Vagina (tissue), 2 donors: Measurements from ENCODE around the gene SMG7. TPM values are rescaled to one million over a fixed set of nuclear protein-coding genes. Genes with fewer than 3 reads are reported as not detected.

Experiments used
- DNase-seq, 2 donors: peaks; one replicate each; pipeline ENCODE4 v3.0.0-alpha.2; 2017; ENCODE audit errors: extremely low spot score in 2 of 2
- H3K27ac ChIP-seq: fragments of 200-600 bp; sonication (generic); one replicate; pipeline ENCODE4 v1.5.1; 2019
- H3K27me3 ChIP-seq: fragments of 200-600 bp; sonication (generic); one replicate; pipeline ENCODE4 v1.5.1; 2019
- H3K36me3 ChIP-seq, 2 donors: fragments of 200-600 bp; sonication (generic); one replicate each; pipeline ENCODE4 v1.5.1; 2017 to 2019
- H3K4me1 ChIP-seq: fragments of 200-600 bp; sonication (generic); one replicate; pipeline ENCODE4 v1.5.1; 2019
- H3K4me3 ChIP-seq, 2 donors: fragments of 200-600 bp; sonication (generic); 1 replicate in 1 of 2; 2 replicates in 1 of 2; pipeline ENCODE4 v1.5.1; 2016 to 2019
- H3K9me3 ChIP-seq: fragments of 200-600 bp; sonication (generic); one replicate; pipeline ENCODE4 v1.5.1; 2019
- CTCF ChIP-seq, 3 experiments: fragments of 450-650 bp in 2 of 3; fragments of 200-600 bp in 1 of 3; sonication (generic) in 1 of 3; IDR thresholded peaks; one replicate each; pipeline ENCODE4 v1.5.1; 2017 to 2019; ENCODE audit warnings: antibody characterized with exemption in 3 of 3, mild to moderate bottlenecking in 2 of 3, moderate library complexity in 2 of 3
- POLR2A ChIP-seq, 2 donors: fragments of 450-650 bp; IDR thresholded peaks; one replicate each; pipeline ENCODE4 v1.6.1; 2017; ENCODE audit warnings: antibody characterized with exemption in 2 of 2, mild to moderate bottlenecking in 2 of 2, moderate library complexity in 2 of 2
- POLR2AphosphoS5 ChIP-seq, 2 donors: sonication (generic); formaldehyde crosslinking; IDR thresholded peaks; one replicate each; pipeline ENCODE4 v1.9.0; 2017; ENCODE audit warnings: antibody characterized with exemption in 2 of 2, mild to moderate bottlenecking in 2 of 2, low read depth in 1 of 2; ENCODE audit not compliant: insufficient read depth in 1 of 2
- intact Hi-C: fragments of 100-400 bp; cut with DNase I; formaldehyde crosslinking; loops from one replicate; pipeline ENCODE4 v1.15.1; 2023
- total RNA-seq: library from RNA; depleted of rRNA; stranded (reverse); fragments of >200 nt; gene quantifications from one replicate; pipeline ENCODE4 v1.2.3, GENCODE V29; 2016

Gene SMG7
- total RNA-seq, 1 donor from 2014 or later: 48.9 TPM

- intact Hi-C loops: no loop called here
- Histone ChIP-seq H3K27ac (no peak overlapping the region), H3K4me3 (no peak overlapping the region), H3K4me1 (no peaks in the 10 kb centered on the region), H3K9me3 (no peaks in the 10 kb centered on the region), H3K27me3 (no peaks in the 10 kb centered on the region), H3K36me3 (no peaks in the 10 kb centered on the region)
- no peak for DNase-seq
- no peak for TF ChIP-seq CTCF (IDR thresholded peaks at IDR 0.05)
- TF ChIP-seq POLR2A (IDR thresholded peaks at IDR 0.05): no peak
- no peak for TF ChIP-seq POLR2AphosphoS5 (IDR thresholded peaks at IDR 0.05; ENCODE audit: insufficient read depth in 1 of 2, low read depth in 1 of 2)
These were observed 5.5 kb upstream of the SMG7 start for GRCh38 chr1:183466781-183467180.

GRCh38 chr1:183467687-183468086, 4.6 kb upstream of the SMG7 start:
- DNase-seq: no peak
- no peak overlapping the region for H3K4me3 ChIP-seq
- no peaks in the 10 kb centered on the region for H3K36me3 ChIP-seq
- no peaks in the 10 kb centered on the region for H3K27me3 ChIP-seq
- H3K4me1 ChIP-seq: no peaks in the 10 kb centered on the region
- TF ChIP-seq CTCF (IDR thresholded peaks at IDR 0.05) (no peak), POLR2A (IDR thresholded peaks at IDR 0.05) (no peak), POLR2AphosphoS5 (IDR thresholded peaks at IDR 0.05; ENCODE audit: insufficient read depth in 1 of 2, low read depth in 1 of 2) (no peak)
- no peaks in the 10 kb centered on the region for H3K9me3 ChIP-seq
- intact Hi-C loops: no loop called here
- no peak overlapping the region for H3K27ac ChIP-seq

GRCh38 chr1:183470147-183470960, 1.9 kb upstream of the SMG7 start:
- Histone ChIP-seq H3K36me3 (no peaks in the 10 kb centered on the region), H3K27me3 (no peaks in the 10 kb centered on the region), H3K4me3 (peak overlapping the region; percentile 91 to 95), H3K9me3 (no peaks in the 10 kb centered on the region), H3K27ac (peak overlapping the region; percentile 91), H3K4me1 (peaks cover 25% of the 10 kb centered on the region)
- peak in 1 of 2 donors; percentile 90 for DNase-seq
- intact Hi-C loops: loop anchor here (10.0 kb wide), 1 partner anchor 64 kb away; no protein-coding TSS in a partner anchor
- TF ChIP-seq POLR2A (IDR thresholded peaks at IDR 0.05): no peak
- peak; percentile 13 to 63 for TF ChIP-seq POLR2AphosphoS5 (IDR thresholded peaks at IDR 0.05; ENCODE audit: insufficient read depth in 1 of 2, low read depth in 1 of 2)
- TF ChIP-seq CTCF (IDR thresholded peaks at IDR 0.05): peak; percentile 7 to 67 (median 26)

- peak overlapping the region; percentile 91 for H3K27ac ChIP-seq
- H3K9me3 ChIP-seq: no peaks in the 10 kb centered on the region
- peak in 1 of 2 donors; percentile 89 for DNase-seq
- intact Hi-C loops: loop anchor here (10.0 kb wide), 1 partner anchor 64 kb away; no protein-coding TSS in a partner anchor
- no peaks in the 10 kb centered on the region for H3K27me3 ChIP-seq
- TF ChIP-seq POLR2AphosphoS5 (IDR thresholded peaks at IDR 0.05; ENCODE audit: insufficient read depth in 1 of 2, low read depth in 1 of 2) (peak in 1 of 2 donors; percentile 16), CTCF (IDR thresholded peaks at IDR 0.05) (no peak), POLR2A (IDR thresholded peaks at IDR 0.05) (no peak)
- H3K4me1 ChIP-seq: peaks cover 33% of the 10 kb centered on the region
- H3K4me3 ChIP-seq: peak overlapping the region; percentile 91 to 95
- H3K36me3 ChIP-seq: no peaks in the 10 kb centered on the region
These were observed 1.1 kb upstream of the SMG7 start for GRCh38 chr1:183470961-183471742.
